ENCODE data around the gene CA14.

DNA sequence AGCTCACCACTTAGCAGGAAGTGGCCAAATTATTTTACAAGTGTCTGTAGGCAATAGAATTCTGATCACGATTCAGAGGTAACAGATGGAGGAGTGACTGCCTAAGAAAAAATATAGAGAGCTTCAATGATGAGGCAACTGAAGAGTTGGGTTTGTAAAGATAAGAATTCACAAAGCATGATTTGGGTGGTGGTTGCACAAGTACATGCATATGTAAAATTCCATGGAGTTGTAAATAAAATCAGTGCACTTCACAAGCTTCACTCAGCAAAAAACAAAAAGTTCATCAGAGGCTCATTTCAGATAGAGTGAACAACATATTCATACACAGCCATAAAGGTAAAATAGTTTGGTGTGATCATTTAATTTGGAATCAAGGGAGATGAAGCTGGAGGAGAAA is 32.6 kb upstream of the CA14 start:
- TF ChIP-seq, protein P1, sequence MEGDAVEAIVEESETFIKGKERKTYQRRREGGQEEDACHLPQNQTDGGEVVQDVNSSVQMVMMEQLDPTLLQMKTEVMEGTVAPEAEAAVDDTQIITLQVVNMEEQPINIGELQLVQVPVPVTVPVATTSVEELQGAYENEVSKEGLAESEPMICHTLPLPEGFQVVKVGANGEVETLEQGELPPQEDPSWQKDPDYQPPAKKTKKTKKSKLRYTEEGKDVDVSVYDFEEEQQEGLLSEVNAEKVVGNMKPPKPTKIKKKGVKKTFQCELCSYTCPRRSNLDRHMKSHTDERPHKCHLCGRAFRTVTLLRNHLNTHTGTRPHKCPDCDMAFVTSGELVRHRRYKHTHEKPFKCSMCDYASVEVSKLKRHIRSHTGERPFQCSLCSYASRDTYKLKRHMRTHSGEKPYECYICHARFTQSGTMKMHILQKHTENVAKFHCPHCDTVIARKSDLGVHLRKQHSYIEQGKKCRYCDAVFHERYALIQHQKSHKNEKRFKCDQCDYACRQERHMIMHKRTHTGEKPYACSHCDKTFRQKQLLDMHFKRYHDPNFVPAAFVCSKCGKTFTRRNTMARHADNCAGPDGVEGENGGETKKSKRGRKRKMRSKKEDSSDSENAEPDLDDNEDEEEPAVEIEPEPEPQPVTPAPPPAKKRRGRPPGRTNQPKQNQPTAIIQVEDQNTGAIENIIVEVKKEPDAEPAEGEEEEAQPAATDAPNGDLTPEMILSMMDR (conservative IDR thresholded peaks at IDR 0.05; ENCODE audit: low read depth in 2 of 2) = no peak
- TF ChIP-seq EZH2 (IDR thresholded peaks at IDR 0.05; ENCODE audit: low read depth, unreplicated experiment) = no peak
- TF ChIP-seq REST (IDR thresholded peaks at IDR 0.05; ENCODE audit: unreplicated experiment) = no peak
